Measurements from ENCODE around the gene GNG13.

- TF ChIP-seq CTCF (IDR thresholded peaks at IDR 0.05) (no peak), POLR2A (IDR thresholded peaks at IDR 0.05) (no peak)
Measured at GRCh38 chr16:799948-800833, at the start of gene GNG13.

Measured in body of pancreas (tissue), 4 donors.